ENCODE measurements around the gene GPRIN1.

GRCh38 chr5:176616511-176616910 is 6.6 kb upstream of the GPRIN1 start:
- TF ChIP-seq ELK1 (IDR thresholded peaks at IDR 0.05; ENCODE audit: borderline replicate concordance, low read depth, low read length) = no peak
- TF ChIP-seq SMC3 (IDR thresholded peaks at IDR 0.05; ENCODE audit: low read depth, low read length) = no peak
- TF ChIP-seq CTCF (conservative IDR thresholded peaks at IDR 0.05; ENCODE audit: low read depth, low read length) = no peak
- TF ChIP-seq CHD1 (IDR thresholded peaks at IDR 0.05; ENCODE audit: low read depth, low read length) = no peak
- no peak for TF ChIP-seq POLR2A (IDR thresholded peaks at IDR 0.05; ENCODE audit: low read depth, low read length)
- TF ChIP-seq RCOR1 (IDR thresholded peaks at IDR 0.05; ENCODE audit: insufficient replicate concordance, low read length) = no peak
- TF ChIP-seq MAZ (IDR thresholded peaks at IDR 0.05; ENCODE audit: borderline replicate concordance, low read depth, low read length) = no peak
- no peak for TF ChIP-seq MXI1 (IDR thresholded peaks at IDR 0.05; ENCODE audit: borderline replicate concordance, low read depth, low read length)
- no peak for TF ChIP-seq MAFK (IDR thresholded peaks at IDR 0.05; ENCODE audit: low read depth, low read length)
- TF ChIP-seq RFX5 (IDR thresholded peaks at IDR 0.05; ENCODE audit: low read depth, low read length) = no peak
- TF ChIP-seq USF2 (IDR thresholded peaks at IDR 0.05; ENCODE audit: low read depth, low read length) = no peak
- TF ChIP-seq RAD21 (IDR thresholded peaks at IDR 0.05; ENCODE audit: low read length) = no peak

Data from IMR-90 (cell line).